ENCODE measurements around the gene PIGW.

The PIGW gene

DNA sequence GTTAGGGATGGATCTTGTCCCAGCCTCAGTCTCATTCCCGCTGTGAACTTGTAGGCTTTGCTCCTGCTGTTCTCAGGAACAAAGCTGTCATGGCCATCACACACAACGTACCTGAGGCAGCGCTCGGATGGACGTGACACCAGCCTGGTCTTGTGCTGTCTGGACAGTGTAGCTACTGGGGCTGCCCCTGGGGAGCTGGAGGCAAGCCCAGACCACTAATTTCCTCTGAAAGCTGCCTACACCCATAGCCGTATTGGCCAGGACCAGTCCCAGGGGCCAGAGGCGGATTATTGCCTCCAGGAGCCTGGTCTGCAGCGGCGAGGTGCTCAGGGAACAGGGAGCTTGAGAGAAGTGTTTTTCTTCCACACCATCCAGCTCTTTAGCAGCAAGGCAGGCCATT lies 36.6 kb upstream of the PIGW start:
- Histone ChIP-seq H3K36me3 (ENCODE audit: control insufficient read depth in 1 of 2, insufficient read depth in 2 of 2, low read length in 2 of 2) (peaks cover 35 to 75% of the 10 kb centered on the region in 2 donors), H3K4me1 (ENCODE audit: control insufficient read depth in 1 of 2, insufficient read depth in 2 of 2, low read length in 2 of 2) (no peaks in the 10 kb centered on the region), H3K9ac (ENCODE audit: low read depth in 1 of 2, low read length in 2 of 2) (no peak overlapping the region), H3K27me3 (ENCODE audit: control insufficient read depth in 1 of 2, insufficient read depth in 2 of 2, low read length in 2 of 2) (no peaks in the 10 kb centered on the region), H3K27ac (ENCODE audit: low read depth, low read length) (no peak overlapping the region), H3K9me3 (ENCODE audit: control insufficient read depth in 1 of 2, low read length in 2 of 2) (no peaks in the 10 kb centered on the region), H3K4me3 (ENCODE audit: low read depth in 1 of 2, low read length in 2 of 2) (no peak overlapping the region)

- no peak overlapping the region for H3K9ac ChIP-seq (ENCODE audit: low read depth in 1 of 2, low read length in 2 of 2)
- no peaks in the 10 kb centered on the region for H3K4me1 ChIP-seq (ENCODE audit: control insufficient read depth in 1 of 2, insufficient read depth in 2 of 2, low read length in 2 of 2)
- H3K4me3 ChIP-seq (ENCODE audit: low read depth in 1 of 2, low read length in 2 of 2), result no peak overlapping the region
- H3K36me3 ChIP-seq (ENCODE audit: control insufficient read depth in 1 of 2, insufficient read depth in 2 of 2, low read length in 2 of 2), result peaks cover 31 to 75% of the 10 kb centered on the region in 2 donors
- H3K27ac ChIP-seq (ENCODE audit: low read depth, low read length), result no peak overlapping the region
- H3K9me3 ChIP-seq (ENCODE audit: control insufficient read depth in 1 of 2, low read length in 2 of 2), result no peaks in the 10 kb centered on the region
- no peaks in the 10 kb centered on the region for H3K27me3 ChIP-seq (ENCODE audit: control insufficient read depth in 1 of 2, insufficient read depth in 2 of 2, low read length in 2 of 2)
Measured at GRCh38 chr17:36498560-36499300, 36.1 kb upstream of the PIGW start.

GRCh38 chr17:36500745-36501225 lies 34.0 kb upstream of the PIGW start:
- Histone ChIP-seq H3K9ac (ENCODE audit: low read depth in 1 of 2, low read length in 2 of 2) (no peak overlapping the region), H3K27me3 (ENCODE audit: control insufficient read depth in 1 of 2, insufficient read depth in 2 of 2, low read length in 2 of 2) (no peaks in the 10 kb centered on the region), H3K9me3 (ENCODE audit: control insufficient read depth in 1 of 2, low read length in 2 of 2) (no peaks in the 10 kb centered on the region), H3K27ac (ENCODE audit: low read depth, low read length) (no peak overlapping the region), H3K4me3 (ENCODE audit: low read depth in 1 of 2, low read length in 2 of 2) (no peak overlapping the region), H3K4me1 (ENCODE audit: control insufficient read depth in 1 of 2, insufficient read depth in 2 of 2, low read length in 2 of 2) (no peaks in the 10 kb centered on the region), H3K36me3 (ENCODE audit: control insufficient read depth in 1 of 2, insufficient read depth in 2 of 2, low read length in 2 of 2) (peaks cover 32 to 74% of the 10 kb centered on the region in 2 donors)

GRCh38 chr17:36501351-36501750 lies 33.4 kb upstream of the PIGW start:
- H3K36me3 ChIP-seq (ENCODE audit: control insufficient read depth in 1 of 2, insufficient read depth in 2 of 2, low read length in 2 of 2), result peaks cover 32 to 74% of the 10 kb centered on the region in 2 donors
- no peaks in the 10 kb centered on the region for H3K9me3 ChIP-seq (ENCODE audit: control insufficient read depth in 1 of 2, low read length in 2 of 2)
- H3K27me3 ChIP-seq (ENCODE audit: control insufficient read depth in 1 of 2, insufficient read depth in 2 of 2, low read length in 2 of 2), result no peaks in the 10 kb centered on the region
- H3K4me3 ChIP-seq (ENCODE audit: low read depth in 1 of 2, low read length in 2 of 2), result no peak overlapping the region
- H3K27ac ChIP-seq (ENCODE audit: low read depth, low read length), result no peak overlapping the region
- no peak overlapping the region for H3K9ac ChIP-seq (ENCODE audit: low read depth in 1 of 2, low read length in 2 of 2)
- H3K4me1 ChIP-seq (ENCODE audit: control insufficient read depth in 1 of 2, insufficient read depth in 2 of 2, low read length in 2 of 2), result no peaks in the 10 kb centered on the region

DNA sequence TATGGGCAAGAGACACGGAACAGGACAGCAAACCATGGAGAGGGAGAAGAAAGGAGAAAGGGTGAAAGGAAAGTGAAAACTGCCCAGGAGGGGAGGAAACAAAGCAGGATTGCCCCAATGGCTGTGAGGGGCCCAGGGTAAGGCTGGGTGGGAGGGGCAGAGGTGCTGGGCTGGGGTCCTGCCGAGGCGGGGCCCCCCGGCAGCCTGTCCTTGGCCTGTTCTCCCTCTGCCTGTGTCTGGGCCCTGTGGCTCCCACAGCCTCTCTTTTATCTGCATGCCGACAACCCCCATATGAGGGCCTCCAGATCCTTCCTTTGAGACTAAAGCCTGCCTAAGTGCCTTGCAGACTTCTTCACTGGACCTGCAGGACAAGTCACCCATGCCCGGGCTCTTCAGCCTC lies 32.8 kb upstream of the PIGW start:
- H3K27ac ChIP-seq (ENCODE audit: low read depth, low read length), result no peak overlapping the region
- H3K9ac ChIP-seq (ENCODE audit: low read depth in 1 of 2, low read length in 2 of 2), result no peak overlapping the region
- H3K4me1 ChIP-seq (ENCODE audit: control insufficient read depth in 1 of 2, insufficient read depth in 2 of 2, low read length in 2 of 2), result no peaks in the 10 kb centered on the region
- no peaks in the 10 kb centered on the region for H3K9me3 ChIP-seq (ENCODE audit: control insufficient read depth in 1 of 2, low read length in 2 of 2)
- no peaks in the 10 kb centered on the region for H3K27me3 ChIP-seq (ENCODE audit: control insufficient read depth in 1 of 2, insufficient read depth in 2 of 2, low read length in 2 of 2)
- no peak overlapping the region for H3K4me3 ChIP-seq (ENCODE audit: low read depth in 1 of 2, low read length in 2 of 2)
- peaks cover 29 to 75% of the 10 kb centered on the region in 2 donors for H3K36me3 ChIP-seq (ENCODE audit: control insufficient read depth in 1 of 2, insufficient read depth in 2 of 2, low read length in 2 of 2)

- no peak overlapping the region for H3K4me3 ChIP-seq (ENCODE audit: low read depth in 1 of 2, low read length in 2 of 2)
- H3K4me1 ChIP-seq (ENCODE audit: control insufficient read depth in 1 of 2, insufficient read depth in 2 of 2, low read length in 2 of 2), result no peaks in the 10 kb centered on the region
- H3K9me3 ChIP-seq (ENCODE audit: control insufficient read depth in 1 of 2, low read length in 2 of 2), result no peaks in the 10 kb centered on the region
- no peak overlapping the region for H3K9ac ChIP-seq (ENCODE audit: low read depth in 1 of 2, low read length in 2 of 2)
- peaks cover 23 to 77% of the 10 kb centered on the region in 2 donors for H3K36me3 ChIP-seq (ENCODE audit: control insufficient read depth in 1 of 2, insufficient read depth in 2 of 2, low read length in 2 of 2)
- no peak overlapping the region for H3K27ac ChIP-seq (ENCODE audit: low read depth, low read length)
- H3K27me3 ChIP-seq (ENCODE audit: control insufficient read depth in 1 of 2, insufficient read depth in 2 of 2, low read length in 2 of 2), result no peaks in the 10 kb centered on the region
Measured at GRCh38 chr17:36503456-36504155, 31.2 kb upstream of the PIGW start.

- Histone ChIP-seq H3K27ac (ENCODE audit: low read depth, low read length) (no peak overlapping the region), H3K9me3 (ENCODE audit: control insufficient read depth in 1 of 2, low read length in 2 of 2) (no peaks in the 10 kb centered on the region), H3K4me1 (ENCODE audit: control insufficient read depth in 1 of 2, insufficient read depth in 2 of 2, low read length in 2 of 2) (no peaks in the 10 kb centered on the region), H3K36me3 (ENCODE audit: control insufficient read depth in 1 of 2, insufficient read depth in 2 of 2, low read length in 2 of 2) (peaks cover 19 to 77% of the 10 kb centered on the region in 2 donors), H3K4me3 (ENCODE audit: low read depth in 1 of 2, low read length in 2 of 2) (no peak overlapping the region), H3K9ac (ENCODE audit: low read depth in 1 of 2, low read length in 2 of 2) (no peak overlapping the region), H3K27me3 (ENCODE audit: control insufficient read depth in 1 of 2, insufficient read depth in 2 of 2, low read length in 2 of 2) (no peaks in the 10 kb centered on the region)
Measured at GRCh38 chr17:36504156-36504545, 30.6 kb upstream of the PIGW start.

DNA sequence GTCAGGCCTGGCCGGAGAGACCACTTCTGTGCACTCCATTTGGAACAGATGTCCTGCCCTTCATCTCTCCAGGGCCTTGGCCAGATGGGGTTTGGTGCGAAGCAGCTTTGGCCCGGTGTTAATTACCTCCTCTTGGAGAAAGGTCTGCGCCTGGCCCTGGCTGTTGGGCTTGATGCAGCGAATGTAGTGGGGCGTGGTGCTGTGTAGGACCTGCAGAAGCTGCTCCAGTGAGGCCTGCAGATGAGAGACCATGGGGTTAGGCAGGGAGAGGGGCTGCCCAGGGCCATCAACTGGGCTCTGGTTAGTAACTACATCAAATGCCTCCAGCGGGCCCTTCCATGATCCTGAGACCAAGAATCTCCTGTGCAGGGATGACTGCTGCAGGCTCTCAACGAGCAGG lies 29.6 kb upstream of the PIGW start:
- peaks cover 19 to 84% of the 10 kb centered on the region in 2 donors for H3K36me3 ChIP-seq (ENCODE audit: control insufficient read depth in 1 of 2, insufficient read depth in 2 of 2, low read length in 2 of 2)
- no peaks in the 10 kb centered on the region for H3K4me1 ChIP-seq (ENCODE audit: control insufficient read depth in 1 of 2, insufficient read depth in 2 of 2, low read length in 2 of 2)
- no peaks in the 10 kb centered on the region for H3K27me3 ChIP-seq (ENCODE audit: control insufficient read depth in 1 of 2, insufficient read depth in 2 of 2, low read length in 2 of 2)
- H3K9me3 ChIP-seq (ENCODE audit: control insufficient read depth in 1 of 2, low read length in 2 of 2), result no peaks in the 10 kb centered on the region
- H3K27ac ChIP-seq (ENCODE audit: low read depth, low read length), result no peak overlapping the region
- H3K9ac ChIP-seq (ENCODE audit: low read depth in 1 of 2, low read length in 2 of 2), result no peak overlapping the region
- no peak overlapping the region for H3K4me3 ChIP-seq (ENCODE audit: low read depth in 1 of 2, low read length in 2 of 2)

GRCh38 chr17:36506249-36506826 lies 28.4 kb upstream of the PIGW start:
- H3K9ac ChIP-seq (ENCODE audit: low read depth in 1 of 2, low read length in 2 of 2), result no peak overlapping the region
- no peak overlapping the region for H3K4me3 ChIP-seq (ENCODE audit: low read depth in 1 of 2, low read length in 2 of 2)
- H3K36me3 ChIP-seq (ENCODE audit: control insufficient read depth in 1 of 2, insufficient read depth in 2 of 2, low read length in 2 of 2), result peaks cover 22 to 87% of the 10 kb centered on the region in 2 donors
- H3K4me1 ChIP-seq (ENCODE audit: control insufficient read depth in 1 of 2, insufficient read depth in 2 of 2, low read length in 2 of 2), result no peaks in the 10 kb centered on the region
- H3K27me3 ChIP-seq (ENCODE audit: control insufficient read depth in 1 of 2, insufficient read depth in 2 of 2, low read length in 2 of 2), result no peaks in the 10 kb centered on the region
- no peak overlapping the region for H3K27ac ChIP-seq (ENCODE audit: low read depth, low read length)
- no peaks in the 10 kb centered on the region for H3K9me3 ChIP-seq (ENCODE audit: control insufficient read depth in 1 of 2, low read length in 2 of 2)

DNA sequence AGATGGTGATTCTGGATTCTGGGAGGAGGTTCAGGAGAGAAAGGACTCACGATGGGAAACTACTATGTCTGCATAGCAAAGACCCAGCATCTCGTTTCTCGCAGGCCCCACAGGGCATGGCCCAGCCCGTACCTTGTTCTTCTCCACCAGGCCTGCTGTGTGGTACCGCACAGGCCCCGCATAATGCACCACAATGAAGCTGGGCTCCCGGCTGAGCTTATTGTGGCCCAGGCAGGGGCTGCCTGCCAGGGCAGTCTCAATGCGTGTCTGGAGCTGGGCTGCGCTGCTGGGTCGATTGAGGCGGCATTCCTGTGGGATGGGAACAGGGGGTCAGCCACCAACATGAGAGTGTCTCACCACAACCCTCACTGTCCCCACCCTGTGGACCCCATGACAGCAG lies 28.0 kb upstream of the PIGW start:
- no peaks in the 10 kb centered on the region for H3K9me3 ChIP-seq (ENCODE audit: control insufficient read depth in 1 of 2, low read length in 2 of 2)
- H3K4me3 ChIP-seq (ENCODE audit: low read depth in 1 of 2, low read length in 2 of 2), result no peak overlapping the region
- no peaks in the 10 kb centered on the region for H3K27me3 ChIP-seq (ENCODE audit: control insufficient read depth in 1 of 2, insufficient read depth in 2 of 2, low read length in 2 of 2)
- peaks cover 21 to 89% of the 10 kb centered on the region in 2 donors for H3K36me3 ChIP-seq (ENCODE audit: control insufficient read depth in 1 of 2, insufficient read depth in 2 of 2, low read length in 2 of 2)
- H3K4me1 ChIP-seq (ENCODE audit: control insufficient read depth in 1 of 2, insufficient read depth in 2 of 2, low read length in 2 of 2), result no peaks in the 10 kb centered on the region
- H3K9ac ChIP-seq (ENCODE audit: low read depth in 1 of 2, low read length in 2 of 2), result no peak overlapping the region
- H3K27ac ChIP-seq (ENCODE audit: low read depth, low read length), result no peak overlapping the region
